Measurements from ENCODE around the gene CTDP1.

DNA sequence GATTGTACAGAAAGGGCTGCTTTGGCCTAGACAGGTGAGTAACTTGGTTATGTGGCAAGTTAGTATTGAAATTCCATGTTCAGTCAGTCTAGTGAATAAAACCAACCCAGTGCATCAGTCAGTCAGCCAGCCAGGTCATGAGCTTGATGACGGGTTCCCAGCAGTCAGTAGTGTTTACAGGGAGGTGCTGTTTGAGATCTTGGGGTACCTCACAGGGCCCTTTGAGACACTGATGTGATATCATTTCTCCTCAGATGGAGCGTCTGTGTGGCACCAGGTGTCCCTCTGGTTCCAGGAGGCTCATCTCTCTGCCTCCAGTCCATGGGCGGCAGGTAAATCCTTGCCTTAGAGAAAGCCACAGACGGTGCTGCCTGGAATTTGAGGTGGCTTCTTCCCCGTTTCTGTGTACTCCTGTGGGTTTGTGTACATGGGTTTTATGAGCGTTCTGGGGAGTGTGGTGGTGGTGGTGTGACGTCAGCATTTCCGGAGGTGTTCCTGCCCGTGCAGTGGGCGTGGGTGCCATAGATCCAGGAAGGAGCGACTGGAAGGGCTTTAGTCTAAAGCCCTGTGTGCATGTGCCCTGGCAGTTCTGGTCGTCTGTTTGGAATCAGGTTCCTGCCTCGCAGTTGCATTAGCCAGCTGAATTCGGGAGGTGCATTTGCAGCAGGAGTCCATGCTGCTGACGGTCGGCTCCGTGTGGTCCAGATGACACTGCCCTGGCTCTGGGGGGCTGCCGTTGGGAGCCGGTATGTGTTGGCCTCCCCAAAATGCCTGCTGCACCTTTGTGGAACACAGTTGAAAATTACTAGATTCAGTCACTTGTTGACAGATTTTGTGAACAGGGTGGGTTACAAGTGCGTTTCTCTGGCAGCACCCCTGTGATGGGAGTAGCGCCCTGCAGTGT lies 2.1 kb downstream of the CTDP1 start:
- TF ChIP-seq, protein P1, sequence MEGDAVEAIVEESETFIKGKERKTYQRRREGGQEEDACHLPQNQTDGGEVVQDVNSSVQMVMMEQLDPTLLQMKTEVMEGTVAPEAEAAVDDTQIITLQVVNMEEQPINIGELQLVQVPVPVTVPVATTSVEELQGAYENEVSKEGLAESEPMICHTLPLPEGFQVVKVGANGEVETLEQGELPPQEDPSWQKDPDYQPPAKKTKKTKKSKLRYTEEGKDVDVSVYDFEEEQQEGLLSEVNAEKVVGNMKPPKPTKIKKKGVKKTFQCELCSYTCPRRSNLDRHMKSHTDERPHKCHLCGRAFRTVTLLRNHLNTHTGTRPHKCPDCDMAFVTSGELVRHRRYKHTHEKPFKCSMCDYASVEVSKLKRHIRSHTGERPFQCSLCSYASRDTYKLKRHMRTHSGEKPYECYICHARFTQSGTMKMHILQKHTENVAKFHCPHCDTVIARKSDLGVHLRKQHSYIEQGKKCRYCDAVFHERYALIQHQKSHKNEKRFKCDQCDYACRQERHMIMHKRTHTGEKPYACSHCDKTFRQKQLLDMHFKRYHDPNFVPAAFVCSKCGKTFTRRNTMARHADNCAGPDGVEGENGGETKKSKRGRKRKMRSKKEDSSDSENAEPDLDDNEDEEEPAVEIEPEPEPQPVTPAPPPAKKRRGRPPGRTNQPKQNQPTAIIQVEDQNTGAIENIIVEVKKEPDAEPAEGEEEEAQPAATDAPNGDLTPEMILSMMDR (IDR thresholded peaks at IDR 0.05) = no peak
- no peak for TF ChIP-seq POLR2AphosphoS5 (IDR thresholded peaks at IDR 0.05)
- TF ChIP-seq POLR2A (IDR thresholded peaks at IDR 0.05) = no peak

Measured in suprapubic skin (tissue), 4 donors.